ENCODE results near the gene GOLGA3.
"Not testable (repeated sequence)": the region's sequence is repeated elsewhere in the genome, so short reads cannot be mapped to it uniquely, and the experiment has no call there.

DNA sequence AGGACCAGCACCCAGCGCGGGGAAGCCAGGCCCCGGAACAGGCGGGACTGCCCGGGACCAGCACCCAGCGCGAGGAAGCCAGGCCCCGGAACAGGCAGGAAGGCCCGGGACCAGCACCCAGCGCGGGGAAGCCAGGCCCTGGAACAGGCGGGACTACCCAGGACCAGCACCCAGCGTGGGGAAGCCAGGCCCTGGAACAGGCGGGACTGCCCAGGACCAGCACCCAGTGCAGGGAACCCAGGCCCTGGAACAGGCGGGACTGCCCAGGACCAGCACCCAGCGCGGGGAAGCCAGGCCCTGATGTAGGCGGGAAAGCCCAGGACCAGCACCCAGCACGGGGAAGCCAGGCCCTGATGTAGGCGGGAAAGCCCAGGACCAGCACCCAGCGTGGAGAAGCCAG is 46.0 kb upstream of the GOLGA3 start:
- not testable (repeated sequence) for TF ChIP-seq ZNF354B (CRISPR knock-in tag; IDR thresholded peaks at IDR 0.05); CHD1 (IDR thresholded peaks at IDR 0.05; ENCODE audit: low read length)
- TF ChIP-seq, protein P1, sequence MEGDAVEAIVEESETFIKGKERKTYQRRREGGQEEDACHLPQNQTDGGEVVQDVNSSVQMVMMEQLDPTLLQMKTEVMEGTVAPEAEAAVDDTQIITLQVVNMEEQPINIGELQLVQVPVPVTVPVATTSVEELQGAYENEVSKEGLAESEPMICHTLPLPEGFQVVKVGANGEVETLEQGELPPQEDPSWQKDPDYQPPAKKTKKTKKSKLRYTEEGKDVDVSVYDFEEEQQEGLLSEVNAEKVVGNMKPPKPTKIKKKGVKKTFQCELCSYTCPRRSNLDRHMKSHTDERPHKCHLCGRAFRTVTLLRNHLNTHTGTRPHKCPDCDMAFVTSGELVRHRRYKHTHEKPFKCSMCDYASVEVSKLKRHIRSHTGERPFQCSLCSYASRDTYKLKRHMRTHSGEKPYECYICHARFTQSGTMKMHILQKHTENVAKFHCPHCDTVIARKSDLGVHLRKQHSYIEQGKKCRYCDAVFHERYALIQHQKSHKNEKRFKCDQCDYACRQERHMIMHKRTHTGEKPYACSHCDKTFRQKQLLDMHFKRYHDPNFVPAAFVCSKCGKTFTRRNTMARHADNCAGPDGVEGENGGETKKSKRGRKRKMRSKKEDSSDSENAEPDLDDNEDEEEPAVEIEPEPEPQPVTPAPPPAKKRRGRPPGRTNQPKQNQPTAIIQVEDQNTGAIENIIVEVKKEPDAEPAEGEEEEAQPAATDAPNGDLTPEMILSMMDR (IDR thresholded peaks at IDR 0.05 in 2 of 3, conservative IDR thresholded peaks at IDR 0.05 in 1 of 3; ENCODE audit: insufficient read depth in 2 of 3, low read depth in 1 of 3, low read length in 3 of 3), result not testable (repeated sequence)
